HG03135 (cell line): ENCODE measurements around the gene GAPDH.
"Not testable (repeated sequence)": the region's sequence is repeated elsewhere in the genome, so short reads cannot be mapped to it uniquely, and the experiment has no call there.

Experiments
- ATAC-seq: cut with Tn5 transposase; IDR thresholded peaks from one replicate; pipeline ENCODE4 v1.9.1; 2021; ENCODE audit warnings: mild to moderate bottlenecking, moderate library complexity; ENCODE audit not compliant: unreplicated experiment

The GAPDH gene

GRCh38 chr12:6528539-6529235 is 5.6 kb upstream of the GAPDH start:
- no peak for ATAC-seq

- no peak for ATAC-seq
These were observed 5.0 kb upstream of the GAPDH start for GRCh38 chr12:6529291-6529737.

GRCh38 chr12:6530576-6531260 is 3.6 kb upstream of the GAPDH start:
- ATAC-seq, result no peak

- no peak for ATAC-seq
These were observed 2.0 kb upstream of the GAPDH start for GRCh38 chr12:6532051-6532926.

GRCh38 chr12:6532927-6533652 is 1.2 kb upstream of the GAPDH start:
- peak; percentile 6 for ATAC-seq

- peak; percentile 11 for ATAC-seq
These were observed 729 bp upstream of the GAPDH start for GRCh38 chr12:6533653-6533922.

GRCh38 chr12:6534695-6534944 is 303 bp downstream of the GAPDH start:
- ATAC-seq, result no peak

GRCh38 chr12:6534945-6535696 is 804 bp downstream of the GAPDH start:
- peak; percentile 7 for ATAC-seq

- ATAC-seq, result no peak
These were observed 1.3 kb downstream of the GAPDH start for GRCh38 chr12:6535697-6535946.

GRCh38 chr12:6535960-6536847 is 1.9 kb downstream of the GAPDH start:
- no peak for ATAC-seq

- no peak for ATAC-seq
These were observed 2.7 kb downstream of the GAPDH start for GRCh38 chr12:6536894-6537579.

GRCh38 chr12:6537580-6538419 is 3.5 kb downstream of the GAPDH start:
- not testable (repeated sequence) for ATAC-seq

GRCh38 chr12:6538420-6539313 is 4.3 kb downstream of the GAPDH start:
- no peak for ATAC-seq

- ATAC-seq, result no peak
These were observed 5.0 kb downstream of the GAPDH start for GRCh38 chr12:6539314-6539682.

GRCh38 chr12:6539707-6540134 is 5.4 kb downstream of the GAPDH start:
- ATAC-seq, result no peak

GRCh38 chr12:6540181-6540877 is 6.0 kb downstream of the GAPDH start:
- ATAC-seq, result no peak
